GM12878 (cell line): Measurements from ENCODE around the gene DCAF8. TPM values are rescaled to one million over a fixed set of nuclear protein-coding genes. Genes with fewer than 3 reads are reported as not detected.

Experiments
- ATAC-seq: fragments of 200-7000 bp; cut with Tn5 transposase; 3 replicates; pipeline ENCODE4 v1.9.1; 2020; ENCODE audit warnings: mild to moderate bottlenecking, moderate library complexity
- BruUV-seq: library from RNA; stranded (reverse); fragments of 400-500 nt; replicated peaks from 2 replicates; lab custom pipeline; 2021; lab: Mats Ljungman, UMichigan
- CTCF ChIA-PET: fragments of 300-600 bp; sonication (Branson Sonifier 250); formaldehyde crosslinking; extraction: SDS; loops from one replicate; lab custom pipeline; 2021; ENCODE audit warnings: inconsistent platforms; lab: Yijun Ruan, JAX
- POLR2A ChIA-PET: fragments of 350-600 bp; formaldehyde crosslinking; extraction: SDS; loops from one replicate; lab custom pipeline; 2021; ENCODE audit warnings: inconsistent platforms; lab: Charles Lee
- RAD21 ChIA-PET: fragments of 300-600 bp; sonication (Branson Sonifier 250); formaldehyde crosslinking; loops from one replicate; lab custom pipeline; 2023; ENCODE audit warnings: antibody characterized with exemption; ENCODE audit not compliant: unreplicated experiment; lab: Charles Lee
- SMC1A ChIA-PET: fragments of 300-600 bp; sonication (Branson Sonifier 250); formaldehyde crosslinking; loops from one replicate; lab custom pipeline; 2023; ENCODE audit not compliant: unreplicated experiment, uncharacterized antibody; lab: Charles Lee
- DNase-seq: peaks from one replicate; pipeline ENCODE4 v3.0.0-alpha.2; 2011; ENCODE audit warnings: low read depth, low spot score
- FAIRE-seq: peaks from 3 replicates; lab custom pipeline; 2011; peaks lifted over from hg19 to GRCh38; lab: Jason Lieb, UNC
- H2AFZ ChIP-seq: 2 replicates; pipeline ENCODE4 v1.6.0; 2011; ENCODE audit warnings: low read depth, low read length, control low read depth; ENCODE audit not compliant: control insufficient read depth
- H3K27ac ChIP-seq: 2 replicates; pipeline ENCODE4 v1.5.1; 2011; ENCODE audit warnings: control low read depth; ENCODE audit not compliant: control insufficient read depth, insufficient read depth
- H3K27me3 ChIP-seq, 2 experiments: replicated peaks in 1 of 2; 2 replicates each; pipeline versions ENCODE4 v1.6.0 to v1.6.1; 2011; ENCODE audit warnings: low read length in 1 of 2; ENCODE audit not compliant: control insufficient read depth in 2 of 2, insufficient read depth in 2 of 2
- H3K36me3 ChIP-seq, 2 experiments: 2 replicates each; pipeline ENCODE4 v1.5.1; 2011; ENCODE audit warnings: low read length in 1 of 2; ENCODE audit not compliant: control insufficient read depth in 2 of 2, insufficient read depth in 2 of 2
- H3K4me1 ChIP-seq: 2 replicates; pipeline ENCODE4 v1.6.1; 2011; ENCODE audit warnings: mild to moderate bottlenecking, low read length, moderate library complexity, mixed read lengths; ENCODE audit not compliant: control insufficient read depth, insufficient read depth
- H3K4me2 ChIP-seq: 2 replicates; pipeline ENCODE4 v1.6.0; 2011; ENCODE audit warnings: control low read depth; ENCODE audit not compliant: control insufficient read depth, insufficient read depth
- H3K4me3 ChIP-seq: fragments of 200-600 bp; sonication (generic); 2 replicates; pipeline ENCODE4 v1.5.1; 2016
- H3K79me2 ChIP-seq: 2 replicates; pipeline ENCODE4 v1.6.0; 2011; ENCODE audit warnings: low read length; ENCODE audit not compliant: control insufficient read depth, insufficient read depth
- H3K9ac ChIP-seq: 2 replicates; pipeline ENCODE4 v1.8.0; 2011; ENCODE audit warnings: low read length, control low read depth, mixed read lengths; ENCODE audit not compliant: control insufficient read depth, insufficient read depth
- H3K9me3 ChIP-seq: replicated peaks from 3 replicates; pipeline ENCODE4 v1.5.1; 2011; ENCODE audit warnings: mild to moderate bottlenecking, low read length; ENCODE audit not compliant: control insufficient read depth, insufficient read depth
- H4K20me1 ChIP-seq: 2 replicates; pipeline ENCODE4 v1.6.0; 2011; ENCODE audit not compliant: control insufficient read depth, insufficient read depth
- BRCA1 ChIP-seq: IDR thresholded peaks from 2 replicates; pipeline ENCODE4 v1.6.1; 2011; ENCODE audit warnings: low read depth, low read length, improper control_type of control experiment
- EZH2 ChIP-seq: IDR thresholded peaks from 2 replicates; pipeline ENCODE4 v1.6.1; 2012; ENCODE audit warnings: low read depth, mild to moderate bottlenecking, control low read depth, inconsistent platforms, low read length, borderline replicate concordance; ENCODE audit not compliant: control insufficient read depth
- KAT2A ChIP-seq: conservative IDR thresholded peaks from 2 replicates; pipeline ENCODE4 v1.6.1; 2011; ENCODE audit warnings: low read depth, low read length; ENCODE audit not compliant: control insufficient read depth
- KDM1A ChIP-seq: fragments of 200-600 bp; sonication (generic); IDR thresholded peaks from 2 replicates; pipeline ENCODE4 v1.6.1; 2016; ENCODE audit warnings: borderline replicate concordance
- PAX8 ChIP-seq: fragments of 450-650 bp; IDR thresholded peaks from 2 replicates; pipeline ENCODE4 v1.6.1; 2017; ENCODE audit warnings: mild to moderate bottlenecking, moderate library complexity
- PML ChIP-seq: IDR thresholded peaks from 2 replicates; pipeline ENCODE4 v1.6.1; 2012; ENCODE audit warnings: low read length, inconsistent platforms
- POLR2AphosphoS5 ChIP-seq: IDR thresholded peaks from 2 replicates; pipeline ENCODE4 v1.6.1; 2011; ENCODE audit warnings: mild to moderate bottlenecking, low read length, inconsistent platforms
- POU2F2 ChIP-seq: IDR thresholded peaks from 3 replicates; pipeline ENCODE4 v1.6.1; 2011; ENCODE audit warnings: low read depth, mild to moderate bottlenecking, low read length, borderline replicate concordance
- RAD21 ChIP-seq: IDR thresholded peaks from 2 replicates; pipeline ENCODE4 v1.6.1; 2011; ENCODE audit warnings: mild to moderate bottlenecking, low read depth, low read length, moderate library complexity; ENCODE audit not compliant: insufficient read depth
- SMAD1 ChIP-seq: fragments of 450-650 bp; IDR thresholded peaks from 2 replicates; pipeline ENCODE4 v1.6.1; 2018; ENCODE audit warnings: mild to moderate bottlenecking, low read depth; ENCODE audit not compliant: partially characterized antibody
- SMC3 ChIP-seq: IDR thresholded peaks from 2 replicates; pipeline ENCODE4 v1.6.1; 2011; ENCODE audit warnings: low read length, improper control_type of control experiment, borderline replicate concordance
- STAT3 ChIP-seq: IDR thresholded peaks from 2 replicates; pipeline ENCODE4 v1.6.1; 2011; ENCODE audit warnings: low read depth, low read length, improper control_type of control experiment
- YY1 ChIP-seq: IDR thresholded peaks from 2 replicates; pipeline ENCODE4 v1.6.1; 2011; ENCODE audit warnings: low read depth, mild to moderate bottlenecking, low read length
- ZNF207 ChIP-seq: fragments of 450-650 bp; IDR thresholded peaks from 2 replicates; pipeline ENCODE4 v1.6.1; 2014; ENCODE audit warnings: antibody characterized with exemption, mild to moderate bottlenecking, borderline replicate concordance
- ZZZ3 ChIP-seq: IDR thresholded peaks from 2 replicates; pipeline ENCODE4 v1.6.1; 2011; ENCODE audit warnings: low read depth; ENCODE audit not compliant: control insufficient read depth, insufficient read length
- WGBS: methylation state at CpG from one replicate; pipeline ENCODE4 v1.1.6; 2016; ENCODE audit warnings: low lambda C conversion rate; ENCODE audit not compliant: insufficient replicate concordance, insufficient coverage; ENCODE audit errors: missing lambda C conversion rate; 5-methylcytosine and 5-hydroxymethylcytosine counted together
- in situ Hi-C: fragments of 300-500 bp; cut with MboI; formaldehyde crosslinking; loops from 9 replicates; pipeline ENCODE4 v1.14.3; 2018; ENCODE audit warnings: mixed read lengths
- intact Hi-C: fragments of 100-400 bp; cut with micrococcal nuclease; formaldehyde crosslinking; loops from one replicate; pipeline ENCODE4 v1.14.2; 2022; ENCODE audit not compliant: unreplicated experiment
- polyA plus RNA-seq, 11 experiments: library from polyadenylated mRNA; depleted of rRNA in 4 of 11; unstranded in 6 of 11; stranded (reverse) in 5 of 11; fragments of >200 nt; fragmentation: Nextera tagmentation in 4 of 11; fragmentation: Illumina TruSeq in 1 of 11; extraction: Ambion mirVana in 4 of 11; extraction: Trizol in 1 of 11; gene quantifications; 1 replicate in 1 of 11; 2 replicates in 10 of 11; pipeline versions ENCODE4 v1.2.1 to v1.2.3, GENCODE V29; 2011 to 2016; ENCODE audit warnings: inconsistent platforms in 2 of 11, missing spikeins in 2 of 11, low read depth in 1 of 11
- total RNA-seq, 4 experiments: library from RNA; depleted of rRNA in 3 of 4; stranded (reverse); fragments of >200 nt in 3 of 4; fragmentation: Illumina TruSeq in 1 of 4; extraction: Trizol in 1 of 4; gene quantifications; 2 replicates each; pipeline versions ENCODE4 v1.2.1 to v1.2.3, GENCODE V29; 2013 to 2021
- TF ChIP-seq, protein P1 (sequence below), 3 experiments: IDR thresholded peaks in 2 of 3; conservative IDR thresholded peaks in 1 of 3; 2 replicates each; pipeline ENCODE4 v1.5.1; 2011; ENCODE audit warnings: low read depth in 3 of 3, low read length in 3 of 3, mild to moderate bottlenecking in 3 of 3, control low read depth in 2 of 3, moderate library complexity in 2 of 3, inconsistent platforms in 1 of 3, mixed read lengths in 1 of 3; ENCODE audit not compliant: control insufficient read depth in 2 of 3, insufficient read depth in 1 of 3; ENCODE audit errors: extremely low read depth in 1 of 3
- TF ChIP-seq, protein P2 (sequence below): fragments of 450-650 bp; IDR thresholded peaks from 2 replicates; pipeline ENCODE4 v1.6.1; 2016; ENCODE audit warnings: mild to moderate bottlenecking
- TF ChIP-seq, protein P3 (sequence below): IDR thresholded peaks from 2 replicates; pipeline ENCODE4 v1.6.1; 2011; ENCODE audit warnings: mild to moderate bottlenecking, low read depth, low read length, moderate library complexity; ENCODE audit not compliant: insufficient replicate concordance

The DCAF8 gene
- total and polyA plus RNA-seq, 10 of the 15 experiments (the other 5 are each of a cell fraction or from before 2014, with no cell fraction given), result 10.4 to 152 (median 84.6) TPM

DNA sequence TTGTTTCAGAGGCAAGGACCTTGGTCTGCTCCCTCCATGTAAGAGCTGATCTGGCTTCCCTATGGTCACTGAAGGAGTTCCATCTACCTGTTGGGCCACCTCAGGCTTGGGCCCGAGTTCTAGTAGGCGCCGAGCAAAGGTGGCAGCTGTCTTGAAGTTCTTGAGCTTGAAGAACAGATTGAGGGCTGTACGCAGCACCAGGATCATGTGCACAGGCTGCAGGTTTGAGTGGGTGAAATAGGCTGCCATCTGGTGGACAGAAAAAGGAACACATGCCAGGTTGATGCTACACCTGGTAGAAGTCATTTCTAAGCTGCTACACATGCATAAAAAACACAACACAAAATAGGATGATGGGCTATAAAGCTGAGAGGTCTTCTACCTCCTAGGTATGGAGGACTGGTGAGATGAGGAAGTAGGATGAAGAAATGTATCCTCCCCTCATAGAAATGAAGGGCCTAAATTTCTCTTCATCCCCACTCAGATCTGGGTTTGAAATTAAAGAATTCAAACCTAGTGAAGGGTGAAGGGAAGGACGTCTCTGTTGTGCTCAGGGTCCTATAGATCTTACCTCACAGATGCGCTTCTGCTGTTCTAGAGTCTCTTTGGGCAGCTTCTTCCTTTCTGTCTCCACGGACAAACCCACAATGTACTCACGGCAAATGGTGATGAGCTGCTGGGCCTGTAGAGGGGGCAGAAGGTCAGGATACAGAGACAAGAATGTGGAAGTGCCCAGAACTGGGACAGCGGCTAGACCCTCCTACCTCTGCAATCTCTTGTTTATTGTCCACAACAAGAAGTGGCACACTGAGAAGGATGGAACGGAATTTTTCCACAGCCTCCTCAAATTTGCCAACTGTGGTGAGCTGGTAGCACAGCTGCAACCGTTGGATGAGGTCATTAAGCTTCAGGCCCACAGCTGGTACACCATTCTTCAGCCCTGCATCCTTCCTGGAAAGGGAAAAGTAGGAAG, 29.2 kb upstream of the DCAF8 start:
- ChIA-PET POLR2A (interaction anchor here (0.8 to 1.2 kb wide), 6 partner anchors 17 to 190 kb away, joined by 3 to 6 read pairs (median 4); partner anchors contain the start of gene DCAF8), CTCF (interaction anchor here (0.6 to 10.7 kb wide), 73 partner anchors 8 to 752 kb away, joined by 3 to 231 read pairs (median 5); partner anchors contain the start of genes CASQ1, COPA, DCAF8 and KCNJ9), SMC1A (interaction anchor here (0.6 to 5.0 kb wide), 56 partner anchors 9 to 252 kb away, joined by 3 to 98 read pairs (median 5); partner anchors contain the start of genes CASQ1 and IGSF8), RAD21 (interaction anchor here (0.6 to 5.5 kb wide), 34 partner anchors 10 to 317 kb away, joined by 3 to 105 read pairs (median 5); partner anchors contain the start of genes CASQ1, DCAF8, IGSF8 and PEA15)
- Histone ChIP-seq H3K4me2 (no peak overlapping the region), H3K79me2 (no peaks in the 10 kb centered on the region), H3K27me3 (no peaks in the 10 kb centered on the region), H3K4me1 (no peaks in the 10 kb centered on the region), H4K20me1 (no peaks in the 10 kb centered on the region), H3K36me3 (peaks cover 34 to 40% of the 10 kb centered on the region in 2 experiments), H3K9ac (no peak overlapping the region), H2AFZ (no peak overlapping the region), H3K4me3 (no peak overlapping the region), H3K9me3 (no peaks in the 10 kb centered on the region), H3K27ac (no peak overlapping the region)
- BruUV-seq, result no TSS peak
- FAIRE-seq, result peak; percentile 99
- peak; percentile 45 for DNase-seq
- ATAC-seq, result peak; percentile 99
- 41% methylated on average over 11 of the region's 11 CpGs for WGBS
- intact Hi-C loops (loop anchor here (1.0 to 5.0 kb wide), 4 partner anchors 39 to 190 kb away; no protein-coding TSS in a partner anchor), in situ Hi-C loops (loop anchor here (5.0 kb wide), 2 partner anchors 99 to 194 kb away; partner anchors contain the start of genes CASQ1 and IGSF8)
- no peak for TF ChIP-seq EZH2
- TF ChIP-seq PML, result no peak
- no peak for TF ChIP-seq KAT2A
- TF ChIP-seq YY1, result peak; percentile 55; the same call in 1 of the 2 replicates
- TF ChIP-seq ZZZ3, result no peak
- peak; percentile 88 for TF ChIP-seq SMC3
- TF ChIP-seq, protein P1, sequence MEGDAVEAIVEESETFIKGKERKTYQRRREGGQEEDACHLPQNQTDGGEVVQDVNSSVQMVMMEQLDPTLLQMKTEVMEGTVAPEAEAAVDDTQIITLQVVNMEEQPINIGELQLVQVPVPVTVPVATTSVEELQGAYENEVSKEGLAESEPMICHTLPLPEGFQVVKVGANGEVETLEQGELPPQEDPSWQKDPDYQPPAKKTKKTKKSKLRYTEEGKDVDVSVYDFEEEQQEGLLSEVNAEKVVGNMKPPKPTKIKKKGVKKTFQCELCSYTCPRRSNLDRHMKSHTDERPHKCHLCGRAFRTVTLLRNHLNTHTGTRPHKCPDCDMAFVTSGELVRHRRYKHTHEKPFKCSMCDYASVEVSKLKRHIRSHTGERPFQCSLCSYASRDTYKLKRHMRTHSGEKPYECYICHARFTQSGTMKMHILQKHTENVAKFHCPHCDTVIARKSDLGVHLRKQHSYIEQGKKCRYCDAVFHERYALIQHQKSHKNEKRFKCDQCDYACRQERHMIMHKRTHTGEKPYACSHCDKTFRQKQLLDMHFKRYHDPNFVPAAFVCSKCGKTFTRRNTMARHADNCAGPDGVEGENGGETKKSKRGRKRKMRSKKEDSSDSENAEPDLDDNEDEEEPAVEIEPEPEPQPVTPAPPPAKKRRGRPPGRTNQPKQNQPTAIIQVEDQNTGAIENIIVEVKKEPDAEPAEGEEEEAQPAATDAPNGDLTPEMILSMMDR (IDR thresholded peaks at IDR 0.05 in 2 of 3, conservative IDR thresholded peaks at IDR 0.05 in 1 of 3; ENCODE audit: control insufficient read depth in 2 of 3, extremely low read depth in 1 of 3, insufficient read depth in 1 of 3, low read depth in 3 of 3, low read length in 3 of 3), result peak; percentile 74 to 84 (median 80)
- TF ChIP-seq STAT3, result no peak
- no peak for TF ChIP-seq KDM1A
- peak; percentile 67 for TF ChIP-seq RAD21
- no peak for TF ChIP-seq ZNF207
- TF ChIP-seq PAX8, result no peak
- TF ChIP-seq, protein P2, sequence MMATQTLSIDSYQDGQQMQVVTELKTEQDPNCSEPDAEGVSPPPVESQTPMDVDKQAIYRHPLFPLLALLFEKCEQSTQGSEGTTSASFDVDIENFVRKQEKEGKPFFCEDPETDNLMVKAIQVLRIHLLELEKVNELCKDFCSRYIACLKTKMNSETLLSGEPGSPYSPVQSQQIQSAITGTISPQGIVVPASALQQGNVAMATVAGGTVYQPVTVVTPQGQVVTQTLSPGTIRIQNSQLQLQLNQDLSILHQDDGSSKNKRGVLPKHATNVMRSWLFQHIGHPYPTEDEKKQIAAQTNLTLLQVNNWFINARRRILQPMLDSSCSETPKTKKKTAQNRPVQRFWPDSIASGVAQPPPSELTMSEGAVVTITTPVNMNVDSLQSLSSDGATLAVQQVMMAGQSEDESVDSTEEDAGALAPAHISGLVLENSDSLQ, result no peak
- TF ChIP-seq BRCA1, result no peak
- no peak for TF ChIP-seq POLR2AphosphoS5
- TF ChIP-seq, protein P3, sequence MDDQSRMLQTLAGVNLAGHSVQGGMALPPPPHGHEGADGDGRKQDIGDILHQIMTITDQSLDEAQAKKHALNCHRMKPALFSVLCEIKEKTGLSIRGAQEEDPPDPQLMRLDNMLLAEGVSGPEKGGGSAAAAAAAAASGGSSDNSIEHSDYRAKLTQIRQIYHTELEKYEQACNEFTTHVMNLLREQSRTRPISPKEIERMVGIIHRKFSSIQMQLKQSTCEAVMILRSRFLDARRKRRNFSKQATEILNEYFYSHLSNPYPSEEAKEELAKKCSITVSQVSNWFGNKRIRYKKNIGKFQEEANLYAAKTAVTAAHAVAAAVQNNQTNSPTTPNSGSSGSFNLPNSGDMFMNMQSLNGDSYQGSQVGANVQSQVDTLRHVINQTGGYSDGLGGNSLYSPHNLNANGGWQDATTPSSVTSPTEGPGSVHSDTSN, result no peak
- no peak for TF ChIP-seq SMAD1
- TF ChIP-seq POU2F2, result peak; percentile 43; the same call in 1 of the 3 replicates
